Measurements from ENCODE around the gene SLC5A3. TPM values are rescaled to one million over a fixed set of nuclear protein-coding genes. Genes with fewer than 3 reads are reported as not detected.

SLC5A3 gene
- total RNA-seq, 2 experiments from 2014 or later, result 22.2 to 31.5 TPM

- CTCF ChIA-PET (ENCODE audit: unreplicated experiment), result interaction anchor here (0.8 kb wide), 1 partner anchor 14 kb away, joined by 3 read pairs; no protein-coding TSS in a partner anchor
- DNase-seq (ENCODE audit: low spot score), result peak; percentile 30
- Histone ChIP-seq H4K20me1 (ENCODE audit: insufficient read depth, low read length) (peaks cover 11% of the 10 kb centered on the region), H2AFZ (ENCODE audit: low read length) (no peak overlapping the region), H3K4me1 (ENCODE audit: insufficient read depth, low read length, poor library complexity, severe bottlenecking) (peaks cover 7% of the 10 kb centered on the region), H3K36me3 (ENCODE audit: insufficient read depth, low read length) (peaks cover 65% of the 10 kb centered on the region), H3K9me2 (ENCODE audit: insufficient read depth, low read length) (no peaks in the 10 kb centered on the region), H3K79me2 (ENCODE audit: insufficient read depth, low read depth, low read length) (peaks cover 83% of the 10 kb centered on the region; the same call in 1 of the 2 replicates), H3K9me3 (ENCODE audit: low read length) (no peaks in the 10 kb centered on the region), H3K27ac (ENCODE audit: low read depth, low read length, poor library complexity, severe bottlenecking) (no peak overlapping the region), H3K4me3 (ENCODE audit: low read depth, low read length, poor library complexity, severe bottlenecking) (no peak overlapping the region), H3K4me2 (ENCODE audit: low read length) (no peak overlapping the region)
- TF ChIP-seq CTCF (conservative IDR thresholded peaks at IDR 0.05; ENCODE audit: low read length), result peak; percentile 73
- no peak for TF ChIP-seq EZH2phosphoT487 (IDR thresholded peaks at IDR 0.05; ENCODE audit: borderline replicate concordance, low read depth, low read length)
- intact Hi-C loops (cut with micrococcal nuclease; ENCODE audit: unreplicated experiment), result no loop called here
- POLR2A ChIA-PET, result interaction anchor here (1.2 to 1.6 kb wide), 2 partner anchors 9 to 153 kb away, joined by 3 to 5 read pairs; no protein-coding TSS in a partner anchor
- BruUV-seq (replicated peaks), result no TSS peak
Measured at GRCh38 chr21:34091607-34092006, 18.2 kb downstream of the SLC5A3 start.

GRCh38 chr21:34092262-34092921 is 19.0 kb downstream of the SLC5A3 start:
- H3K79me2 ChIP-seq (ENCODE audit: insufficient read depth, low read depth, low read length), result peaks cover 79% of the 10 kb centered on the region; the same call in 1 of the 2 replicates
- H3K4me1 ChIP-seq (ENCODE audit: insufficient read depth, low read length, poor library complexity, severe bottlenecking), result peaks cover 7% of the 10 kb centered on the region
- no peak overlapping the region for H2AFZ ChIP-seq (ENCODE audit: low read length)
- TF ChIP-seq EZH2phosphoT487 (IDR thresholded peaks at IDR 0.05; ENCODE audit: borderline replicate concordance, low read depth, low read length), result no peak
- no peak for TF ChIP-seq CTCF (conservative IDR thresholded peaks at IDR 0.05; ENCODE audit: low read length)
- H3K36me3 ChIP-seq (ENCODE audit: insufficient read depth, low read length), result peaks cover 66% of the 10 kb centered on the region
- no peaks in the 10 kb centered on the region for H3K9me2 ChIP-seq (ENCODE audit: insufficient read depth, low read length)
- ChIA-PET CTCF (ENCODE audit: unreplicated experiment) (no interaction called here), POLR2A (interaction anchor here (0.6 to 2.5 kb wide), 10 partner anchors 9 to 160 kb away, joined by 3 to 7 read pairs (median 6); no protein-coding TSS in a partner anchor)
- no peaks in the 10 kb centered on the region for H3K9me3 ChIP-seq (ENCODE audit: low read length)
- no TSS peak for BruUV-seq (replicated peaks)
- intact Hi-C loops (cut with micrococcal nuclease; ENCODE audit: unreplicated experiment), result no loop called here
- H3K4me2 ChIP-seq (ENCODE audit: low read length), result no peak overlapping the region
- no peak for DNase-seq (ENCODE audit: low spot score)
- H4K20me1 ChIP-seq (ENCODE audit: insufficient read depth, low read length), result peaks cover 11% of the 10 kb centered on the region
- H3K4me3 ChIP-seq (ENCODE audit: low read depth, low read length, poor library complexity, severe bottlenecking), result no peak overlapping the region
- H3K27ac ChIP-seq (ENCODE audit: low read depth, low read length, poor library complexity, severe bottlenecking), result no peak overlapping the region

DNA sequence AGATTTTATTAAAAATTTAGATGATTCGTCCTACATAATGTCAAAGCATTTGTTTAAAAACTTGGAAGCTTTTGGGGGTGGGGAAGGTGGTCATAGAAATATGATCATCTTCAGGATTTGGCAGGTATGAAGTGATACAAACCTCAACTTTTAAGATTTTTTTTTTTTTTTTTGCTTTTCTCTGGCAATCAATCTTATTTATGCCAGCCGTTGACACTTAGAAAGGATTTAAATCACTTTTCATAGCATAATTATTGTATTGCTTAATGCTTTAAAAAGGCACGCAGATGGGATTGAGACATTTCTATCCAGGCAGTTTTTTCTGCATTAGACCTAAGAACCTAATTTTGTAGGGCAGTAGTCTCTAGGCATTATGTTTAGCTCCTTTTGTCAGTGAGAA is 19.7 kb downstream of the SLC5A3 start:
- no peak overlapping the region for H3K27ac ChIP-seq (ENCODE audit: low read depth, low read length, poor library complexity, severe bottlenecking)
- ChIA-PET POLR2A (interaction anchor here (0.5 to 2.5 kb wide), 8 partner anchors 8 to 713 kb away, joined by 3 to 6 read pairs (median 5); no protein-coding TSS in a partner anchor), CTCF (ENCODE audit: unreplicated experiment) (no interaction called here)
- no peak overlapping the region for H2AFZ ChIP-seq (ENCODE audit: low read length)
- no TSS peak for BruUV-seq (replicated peaks)
- DNase-seq (ENCODE audit: low spot score), result no peak
- intact Hi-C loops (cut with micrococcal nuclease; ENCODE audit: unreplicated experiment), result no loop called here
- H3K4me3 ChIP-seq (ENCODE audit: low read depth, low read length, poor library complexity, severe bottlenecking), result no peak overlapping the region
- no peaks in the 10 kb centered on the region for H3K9me2 ChIP-seq (ENCODE audit: insufficient read depth, low read length)
- TF ChIP-seq CTCF (conservative IDR thresholded peaks at IDR 0.05; ENCODE audit: low read length) (no peak), EZH2phosphoT487 (IDR thresholded peaks at IDR 0.05; ENCODE audit: borderline replicate concordance, low read depth, low read length) (no peak)
- H3K79me2 ChIP-seq (ENCODE audit: insufficient read depth, low read depth, low read length), result peaks cover 79% of the 10 kb centered on the region; the same call in 1 of the 2 replicates
- H3K4me2 ChIP-seq (ENCODE audit: low read length), result no peak overlapping the region
- H3K36me3 ChIP-seq (ENCODE audit: insufficient read depth, low read length), result peaks cover 67% of the 10 kb centered on the region
- no peaks in the 10 kb centered on the region for H3K9me3 ChIP-seq (ENCODE audit: low read length)
- H4K20me1 ChIP-seq (ENCODE audit: insufficient read depth, low read length), result peaks cover 17% of the 10 kb centered on the region
- H3K4me1 ChIP-seq (ENCODE audit: insufficient read depth, low read length, poor library complexity, severe bottlenecking), result peaks cover 7% of the 10 kb centered on the region

Data from OCI-LY7 (cell line).